GM12892 (cell line): ENCODE results near the gene PRSS57.
"Not testable (repeated sequence)": the region's sequence is repeated elsewhere in the genome, so short reads cannot be mapped to it uniquely, and the experiment has no call there.

Experiments used
- DNase-seq: peaks from one replicate; pipeline ENCODE4 v3.0.0; 2011; ENCODE audit not compliant: insufficient read length
- FAIRE-seq: peaks from 2 replicates; lab custom pipeline; 2011; peaks lifted over from hg19 to GRCh38; lab: Jason Lieb, UNC
- POLR2A ChIP-seq: IDR thresholded peaks from 2 replicates; pipeline ENCODE4 v1.6.1; 2011; ENCODE audit warnings: low read depth, low read length, control low read depth
- POLR2AphosphoS5 ChIP-seq: IDR thresholded peaks from 2 replicates; pipeline ENCODE4 v1.6.1; 2011; ENCODE audit warnings: low read depth, low read length, control low read depth
- TAF1 ChIP-seq: IDR thresholded peaks from 2 replicates; pipeline ENCODE4 v1.6.1; 2011; ENCODE audit warnings: low read depth, mild to moderate bottlenecking, control low read depth, low read length, borderline replicate concordance

The PRSS57 gene

GRCh38 chr19:732148-733069 lies 37.2 kb upstream of the PRSS57 start:
- no peak for TF ChIP-seq TAF1
- TF ChIP-seq POLR2A = no peak
- TF ChIP-seq POLR2AphosphoS5 = no peak
- no peak for DNase-seq
- peak; percentile 24 for FAIRE-seq

- DNase-seq (no peak), FAIRE-seq (no peak)
- TF ChIP-seq TAF1 = no peak
- no peak for TF ChIP-seq POLR2A
- no peak for TF ChIP-seq POLR2AphosphoS5
Measured at GRCh38 chr19:731000-731399, 35.7 kb upstream of the PRSS57 start.

GRCh38 chr19:729965-730668 lies 34.9 kb upstream of the PRSS57 start:
- TF ChIP-seq POLR2A (no peak), TAF1 (no peak), POLR2AphosphoS5 (no peak)
- no peak for FAIRE-seq
- no peak for DNase-seq

GRCh38 chr19:729564-729963 lies 34.3 kb upstream of the PRSS57 start:
- not testable (repeated sequence) for FAIRE-seq, DNase-seq

GRCh38 chr19:728011-728410 lies 32.8 kb upstream of the PRSS57 start:
- DNase-seq (no peak), FAIRE-seq (no peak)
- no peak for TF ChIP-seq POLR2A
- TF ChIP-seq TAF1 = no peak
- no peak for TF ChIP-seq POLR2AphosphoS5

- DNase-seq = no peak
- TF ChIP-seq POLR2A = no peak
- no peak for FAIRE-seq
Measured at GRCh38 chr19:726993-727956, 32.0 kb upstream of the PRSS57 start.

- DNase-seq = no peak
- TF ChIP-seq TAF1 (no peak), POLR2A (no peak), POLR2AphosphoS5 (no peak)
- FAIRE-seq = no peak
Measured at GRCh38 chr19:725461-726089, 30.3 kb upstream of the PRSS57 start.

- FAIRE-seq = no peak
- TF ChIP-seq POLR2AphosphoS5 (no peak), TAF1 (no peak), POLR2A (no peak)
- no peak for DNase-seq
Measured at GRCh38 chr19:723714-724113, 28.5 kb upstream of the PRSS57 start.

- TF ChIP-seq POLR2AphosphoS5 = no peak
- no peak for TF ChIP-seq TAF1
- TF ChIP-seq POLR2A = no peak
- no peak for DNase-seq
Measured at GRCh38 chr19:723247-723646, 28.0 kb upstream of the PRSS57 start.

GRCh38 chr19:722553-723101 lies 27.4 kb upstream of the PRSS57 start:
- no peak for FAIRE-seq

More at GRCh38 chr19:723247-723646, 28.0 kb upstream of the PRSS57 start:
- FAIRE-seq = no peak

More at GRCh38 chr19:722553-723101, 27.4 kb upstream of the PRSS57 start:
- DNase-seq = no peak
- no peak for TF ChIP-seq TAF1
- TF ChIP-seq POLR2A = no peak
- no peak for TF ChIP-seq POLR2AphosphoS5
